HT1080 (cell line): ENCODE results near the gene ULK4. TPM values are rescaled to one million over a fixed set of nuclear protein-coding genes. Genes with fewer than 3 reads are reported as not detected.
A peak's percentile ranks its signal among the peaks of the same experiment; 100 is the strongest.

ENCODE experiments used
- DNase-seq: peaks from one replicate; pipeline ENCODE4 v3.0.0-alpha.2; 2015; ENCODE audit warnings: low read depth
- small RNA-seq: library from RNA; depleted of rRNA; stranded (forward); fragments of <200 nt; gene quantifications from one replicate; pipeline ENCODE3, GENCODE V24; 2014
- total RNA-seq: library from RNA; depleted of rRNA; stranded (reverse); fragments of >200 nt; shearing (Covaris generic); gene quantifications from 2 replicates; pipeline ENCODE4 v1.2.3, GENCODE V29; 2014; rRNA removed

The ULK4 gene
- total RNA-seq, 1 experiment from 2014 or later, result 4.8 TPM

DNA sequence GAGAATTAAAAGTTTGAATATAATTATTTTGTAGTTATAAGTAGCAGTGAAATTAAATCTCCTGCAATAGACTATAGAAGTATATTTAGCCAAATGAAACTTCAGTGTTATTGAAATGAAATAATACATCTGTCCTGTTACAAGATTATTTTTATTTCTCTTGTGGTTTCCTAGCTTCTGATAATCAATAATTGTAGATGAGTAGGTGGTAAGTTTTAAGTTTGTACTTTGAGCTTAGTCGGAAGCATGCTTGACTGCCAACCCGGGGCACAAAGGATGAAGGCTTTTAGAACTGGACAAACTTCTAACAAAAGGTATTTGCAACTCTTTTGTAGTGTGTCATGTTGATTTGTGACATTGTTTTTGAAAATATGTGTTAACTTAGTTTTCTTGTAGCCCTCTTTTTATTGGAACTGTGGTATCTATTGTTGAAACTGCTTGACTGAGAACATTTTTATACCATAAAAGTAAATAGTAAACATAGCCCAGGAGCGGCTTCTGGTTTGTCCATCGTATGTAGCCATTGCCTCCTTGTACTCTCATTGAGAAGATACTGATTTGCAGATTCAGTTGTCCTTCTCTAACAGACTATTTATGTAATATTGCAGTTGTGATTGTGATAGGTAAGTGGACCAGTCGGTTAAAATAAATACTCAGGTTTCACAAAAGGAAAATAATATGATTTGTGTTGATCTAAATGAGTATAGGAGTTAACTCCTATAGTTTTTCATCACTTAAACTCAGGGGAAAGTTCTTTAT lies 759.6 kb downstream of the ULK4 start:
- DNase-seq, result no peak

DNA sequence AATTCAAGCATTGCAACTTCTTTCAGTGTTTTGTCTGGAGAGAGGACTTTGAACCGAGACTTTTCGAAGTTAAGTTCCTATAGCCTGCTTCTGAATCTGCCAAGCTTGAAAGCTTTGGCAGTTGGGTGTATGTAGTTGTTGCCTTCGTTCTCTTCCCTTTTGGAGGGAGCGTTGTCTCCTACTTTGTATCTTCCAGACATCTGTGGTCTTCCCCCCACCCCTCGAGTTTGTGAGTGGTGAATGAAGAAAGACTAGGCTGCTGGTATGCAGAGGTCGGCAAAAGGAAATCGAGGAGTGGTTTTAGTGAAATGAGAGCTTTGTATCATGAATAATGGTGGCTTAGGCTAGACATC lies 761.3 kb downstream of the ULK4 start:
- DNase-seq, result peak; percentile 41

DNA sequence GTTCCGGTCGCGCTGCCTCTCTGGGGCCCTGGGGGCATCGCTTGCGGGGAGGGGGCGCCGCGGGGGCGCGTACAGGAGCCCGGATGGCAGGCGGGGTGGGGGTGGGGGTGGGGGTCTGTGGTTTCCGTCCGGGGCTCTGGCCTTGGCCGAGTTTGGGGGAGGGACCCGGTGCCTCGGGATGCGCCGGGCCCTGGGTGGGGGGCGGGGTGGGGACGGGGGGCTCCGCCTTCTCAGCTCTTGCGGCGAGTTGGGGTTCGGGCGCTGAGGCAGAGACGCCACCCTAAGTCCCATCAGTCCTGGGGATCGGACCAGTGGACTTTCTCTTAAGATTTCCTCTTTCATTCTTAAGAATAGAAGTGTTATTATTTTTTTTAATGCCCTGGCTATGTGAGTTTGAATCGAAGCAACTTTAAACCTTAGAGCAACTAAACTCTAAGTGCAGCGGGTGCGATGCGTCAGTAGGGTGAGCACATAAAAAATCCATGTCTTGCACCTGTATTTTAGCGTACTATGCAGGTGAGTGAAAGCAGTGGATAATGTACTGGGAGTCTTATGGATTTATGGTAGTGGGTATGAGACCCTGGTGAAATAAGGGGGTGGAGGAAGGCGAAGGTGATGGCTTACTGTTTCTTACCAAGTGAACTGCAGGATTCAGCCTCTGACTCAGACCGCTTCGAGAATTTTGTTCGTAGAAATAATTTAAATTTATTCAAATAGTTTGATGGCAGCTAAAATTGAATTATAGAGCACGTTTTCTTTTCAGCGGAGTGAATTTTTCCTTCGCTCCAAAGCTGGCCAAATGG lies 761.8 kb downstream of the ULK4 start:
- DNase-seq, result peak; percentile 30

DNA sequence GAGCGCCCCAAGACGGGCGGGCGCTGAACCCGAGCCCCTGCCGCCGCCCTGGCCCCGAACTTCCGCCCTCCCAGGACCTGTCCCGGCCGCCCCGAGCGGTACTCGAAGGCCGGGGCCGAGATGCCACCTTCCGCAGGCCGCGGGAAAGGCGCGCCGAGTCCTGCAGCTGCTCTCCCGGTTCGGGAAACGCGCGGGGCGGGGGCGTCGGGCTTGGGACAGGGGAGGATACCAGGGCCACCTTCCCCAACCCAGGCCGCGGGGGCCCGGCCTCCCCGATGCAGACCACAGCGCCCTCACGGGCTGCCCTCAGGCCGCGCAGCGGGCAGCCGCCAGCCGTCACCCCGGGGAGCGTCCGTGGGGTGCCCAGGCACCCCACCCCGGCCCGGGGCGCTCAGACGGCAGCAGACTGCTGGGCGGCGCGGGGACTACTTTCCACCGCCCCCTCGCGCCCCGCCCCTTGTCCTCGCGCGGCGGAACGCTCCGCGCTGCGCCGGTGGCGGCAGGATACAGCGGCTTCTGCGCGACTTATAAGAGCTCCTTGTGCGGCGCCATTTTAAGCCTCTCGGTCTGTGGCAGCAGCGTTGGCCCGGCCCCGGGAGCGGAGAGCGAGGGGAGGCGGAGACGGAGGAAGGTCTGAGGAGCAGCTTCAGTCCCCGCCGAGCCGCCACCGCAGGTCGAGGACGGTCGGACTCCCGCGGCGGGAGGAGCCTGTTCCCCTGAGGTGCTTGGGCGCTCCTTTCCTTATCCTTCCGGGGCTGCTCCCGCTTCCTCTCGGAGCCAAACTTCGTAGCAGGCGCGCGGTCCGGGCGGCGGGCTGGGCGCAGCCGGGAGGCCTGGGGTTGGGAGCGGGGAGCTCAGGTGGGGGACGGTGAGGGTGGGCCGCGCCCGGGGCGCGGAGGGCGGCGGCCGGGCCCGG lies 762.7 kb downstream of the ULK4 start, which contains the start of gene CTNNB1:
Gene CTNNB1, plus strand, starts transcription at position 556 of the 916 bp plus-strand sequence. CDS start 24,564 bp downstream, outside the sequence.
- DNase-seq, result peak; percentile 85

GRCh38 chr3:41198526-41198925 lies 763.4 kb downstream of the ULK4 start:
- DNase-seq, result no peak

DNA sequence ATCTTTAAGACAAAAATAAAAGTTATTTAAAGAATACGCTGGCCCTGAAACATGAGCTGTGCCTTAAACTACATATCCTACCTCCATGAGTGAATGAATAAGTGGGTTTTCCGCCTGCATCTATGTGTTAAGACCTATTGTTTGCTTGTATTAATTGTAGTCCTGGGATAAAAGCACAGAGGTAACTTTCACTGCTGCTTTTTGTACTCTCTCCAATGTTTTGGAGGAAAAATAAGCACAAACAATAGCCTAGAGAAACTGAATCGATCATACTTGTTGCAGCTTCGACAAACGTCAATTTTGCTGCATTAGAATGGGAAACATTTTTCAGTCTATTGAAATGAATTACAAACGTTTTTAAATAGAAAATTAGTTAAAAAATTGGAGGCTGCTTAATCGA lies 763.9 kb downstream of the ULK4 start:
- DNase-seq, result no peak

Small RNAs within 50 kb of the gene (small RNA-seq; reads per million reads assigned to genes)
- gene ATP6V0E1P2, result not detected
- not detected for gene RF00019
- gene RF00096, result 0.27 reads per million, percentile 24 among the genes with 10 or more reads in this experiment
- gene RF00602, result not detected

Other genes starting within 250 kb of the ULK4 start
- 21.7 and 29.4 TPM in 2 replicates for gene TRAK1, start 129.3 kb upstream of the ULK4 start, total RNA-seq